ENCODE measurements around the gene ENTPD3. TPM values are rescaled to one million over a fixed set of nuclear protein-coding genes. Genes with fewer than 3 reads are reported as not detected.

Gene ENTPD3
- total RNA-seq, 2 donors from 2014 or later, result 0.22 to 2.3 TPM

DNA sequence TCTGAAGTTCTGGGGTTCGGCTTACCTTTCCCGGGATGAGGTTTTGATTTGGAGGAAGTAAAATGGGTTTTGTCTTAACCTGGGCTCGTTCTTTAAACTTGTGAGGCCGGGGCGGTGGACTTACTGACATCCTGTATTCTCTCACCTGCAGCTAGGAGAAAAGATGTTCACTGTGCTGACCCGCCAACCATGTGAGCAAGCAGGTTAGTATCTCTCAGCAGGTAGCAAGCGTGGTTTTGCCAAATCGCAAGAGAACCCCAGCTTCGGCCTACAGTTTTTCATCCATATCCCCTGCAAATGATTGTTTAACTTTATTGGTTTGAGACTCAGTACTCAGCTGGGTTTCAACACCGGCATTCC lies 891 bp downstream of the ENTPD3 start:
- H3K9ac ChIP-seq (ENCODE audit: low read depth in 2 of 2, low read length in 2 of 2), result no peak overlapping the region
- no peak for DNase-seq
- no peak overlapping the region for H3K27ac ChIP-seq
- H3K4me3 ChIP-seq, result no peak overlapping the region
- no peak for TF ChIP-seq CTCF (IDR thresholded peaks at IDR 0.05)
- no peaks in the 10 kb centered on the region for H3K27me3 ChIP-seq
- H3K4me1 ChIP-seq, result no peaks in the 10 kb centered on the region
- intact Hi-C loops (cut with DNase I), result no loop called here
- H3K36me3 ChIP-seq, result no peaks in the 10 kb centered on the region
- H3K9me3 ChIP-seq, result no peaks in the 10 kb centered on the region

DNA sequence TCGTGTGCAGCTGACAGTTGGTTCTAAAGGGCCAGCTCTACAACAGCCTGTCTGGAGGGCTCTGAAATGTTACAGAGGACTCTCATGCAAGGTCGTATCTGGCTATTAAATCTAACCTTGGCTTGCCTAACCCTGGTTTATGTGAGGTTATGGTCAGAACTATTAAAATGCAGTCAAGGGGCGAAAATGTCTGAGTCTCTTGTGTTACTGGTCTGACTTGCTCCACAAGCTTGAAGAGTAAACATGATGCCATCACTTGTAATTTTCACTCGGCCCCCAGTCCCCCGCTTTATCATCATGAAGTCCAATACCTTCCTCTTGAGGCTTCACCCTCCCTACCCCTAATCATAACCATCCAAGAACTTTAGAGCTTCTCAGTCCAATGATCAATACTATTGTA lies 9.4 kb downstream of the ENTPD3 start:
- Histone ChIP-seq H3K27ac (no peak overlapping the region), H3K4me3 (no peak overlapping the region), H3K9me3 (no peaks in the 10 kb centered on the region), H3K9ac (ENCODE audit: low read depth in 2 of 2, low read length in 2 of 2) (no peak overlapping the region), H3K36me3 (no peaks in the 10 kb centered on the region), H3K27me3 (no peaks in the 10 kb centered on the region), H3K4me1 (no peaks in the 10 kb centered on the region)
- DNase-seq, result no peak
- no peak for TF ChIP-seq CTCF (IDR thresholded peaks at IDR 0.05)
- intact Hi-C loops (cut with DNase I), result no loop called here

- H3K27me3 ChIP-seq, result no peaks in the 10 kb centered on the region
- no peaks in the 10 kb centered on the region for H3K9me3 ChIP-seq
- no peak overlapping the region for H3K27ac ChIP-seq
- no peak overlapping the region for H3K9ac ChIP-seq (ENCODE audit: low read depth in 2 of 2, low read length in 2 of 2)
- no peaks in the 10 kb centered on the region for H3K4me1 ChIP-seq
- no peaks in the 10 kb centered on the region for H3K36me3 ChIP-seq
- no peak overlapping the region for H3K4me3 ChIP-seq
- intact Hi-C loops (cut with DNase I), result no loop called here
- no peak for TF ChIP-seq CTCF (IDR thresholded peaks at IDR 0.05)
- no peak for DNase-seq
Observed at GRCh38 chr3:40397129-40397528, 10.1 kb downstream of the ENTPD3 start.

DNA sequence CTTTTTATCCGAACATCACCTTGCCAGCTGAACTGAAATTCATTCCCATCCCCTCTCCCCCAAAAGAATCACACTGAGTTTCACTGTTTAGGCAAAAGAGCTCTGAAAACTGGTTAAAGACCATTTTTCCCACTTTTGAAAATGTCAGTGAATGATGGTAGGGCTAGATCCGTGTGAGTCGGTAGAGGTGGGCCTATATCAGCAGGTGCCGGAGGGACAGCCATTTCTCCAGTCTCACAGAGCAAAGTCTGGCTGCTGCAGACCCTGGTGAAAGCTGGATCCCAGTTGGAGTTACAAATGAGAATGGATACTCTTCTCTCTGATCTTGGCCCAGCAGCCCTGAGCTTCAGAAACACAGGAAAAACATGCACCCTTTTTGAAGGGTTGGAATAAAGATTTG lies 10.9 kb downstream of the ENTPD3 start:
- Histone ChIP-seq H3K4me3 (no peak overlapping the region), H3K27ac (no peak overlapping the region), H3K4me1 (no peaks in the 10 kb centered on the region), H3K36me3 (no peaks in the 10 kb centered on the region), H3K27me3 (no peaks in the 10 kb centered on the region), H3K9me3 (no peaks in the 10 kb centered on the region), H3K9ac (ENCODE audit: low read depth in 2 of 2, low read length in 2 of 2) (no peak overlapping the region)
- TF ChIP-seq CTCF (IDR thresholded peaks at IDR 0.05), result no peak
- intact Hi-C loops (cut with DNase I), result no loop called here
- DNase-seq, result no peak

- Histone ChIP-seq H3K27ac (no peak overlapping the region), H3K9ac (ENCODE audit: low read depth in 2 of 2, low read length in 2 of 2) (no peak overlapping the region), H3K27me3 (no peaks in the 10 kb centered on the region), H3K4me1 (no peaks in the 10 kb centered on the region), H3K4me3 (no peak overlapping the region), H3K9me3 (no peaks in the 10 kb centered on the region), H3K36me3 (no peaks in the 10 kb centered on the region)
- no peak for DNase-seq
- intact Hi-C loops (cut with DNase I), result no loop called here
- TF ChIP-seq CTCF (IDR thresholded peaks at IDR 0.05), result no peak
Observed at GRCh38 chr3:40398346-40398745, 11.4 kb downstream of the ENTPD3 start.
